Measurements from ENCODE around the gene TNFRSF8. TPM values are rescaled to one million over a fixed set of nuclear protein-coding genes. Genes with fewer than 3 reads are reported as not detected.

The TNFRSF8 gene
- total RNA-seq, 1 experiment from 2014 or later = 20.8 TPM

DNA sequence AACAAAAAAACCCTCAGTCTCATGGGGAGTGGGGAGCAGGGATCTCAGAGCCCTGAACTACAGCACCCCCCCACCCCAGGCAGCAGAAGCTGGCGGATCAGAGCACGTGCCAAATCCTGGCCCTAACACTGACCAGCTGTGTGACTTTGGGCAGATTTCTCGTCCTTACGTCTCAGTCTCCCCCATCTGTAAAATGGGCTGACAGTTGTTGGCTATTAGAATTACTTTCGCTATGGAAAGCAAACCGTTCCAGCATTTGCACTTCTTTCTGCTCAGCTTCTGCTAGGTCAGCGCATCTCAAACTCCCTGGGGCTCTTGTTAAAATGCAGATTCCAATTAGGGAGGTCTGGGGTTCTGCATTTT is 15.5 kb downstream of the TNFRSF8 start:
- ChIA-PET CTCF (interaction anchor here (1.0 to 3.6 kb wide), 22 partner anchors 10 to 240 kb away, joined by 3 to 57 read pairs (median 8); partner anchors contain the start of genes KIAA2013, MIIP and TNFRSF8), POLR2A (interaction anchor here (0.9 to 2.2 kb wide), 3 partner anchors 11 to 170 kb away, joined by 4 to 16 read pairs (median 4); no protein-coding TSS in a partner anchor)
- H3K4me1 Mint-ChIP-seq = peaks cover 38% of the 10 kb centered on the region

GRCh38 chr1:12078938-12079861 is 16.1 kb downstream of the TNFRSF8 start:
- POLR2A ChIA-PET = interaction anchor here (0.7 to 2.2 kb wide), 5 partner anchors 12 to 256 kb away, joined by 3 to 16 read pairs (median 4); partner anchors contain the start of gene MIIP
- ATAC-seq (peak; percentile 79), DNase-seq (ENCODE audit: low spot score) (peak; percentile 76)
- Mint-ChIP-seq H3K36me3 (peaks cover 25% of the 10 kb centered on the region), H3K27ac (peak overlapping the region; percentile 76), H3K4me3 (peak overlapping the region; percentile 54), H3K9me3 (peaks cover 13% of the 10 kb centered on the region; the same call in 1 of the 2 replicates), H3K27me3 (ENCODE audit: low read depth) (no peaks in the 10 kb centered on the region), H3K4me1 (peaks cover 38% of the 10 kb centered on the region)
- CTCF ChIA-PET = interaction anchor here (0.6 to 3.6 kb wide), 41 partner anchors 8 to 355 kb away, joined by 3 to 57 read pairs (median 5); partner anchors contain the start of genes KIAA2013, MFN2, MIIP and TNFRSF8
- TF ChIP-seq ZBTB43 (CRISPR knock-in tag; IDR thresholded peaks at IDR 0.05) (no peak), EMX1 (CRISPR knock-in tag; IDR thresholded peaks at IDR 0.05) (no peak), ZNF416 (CRISPR knock-in tag; IDR thresholded peaks at IDR 0.05) (no peak), TEAD1 (CRISPR knock-in tag; IDR thresholded peaks at IDR 0.05) (0 out of 2 replicates have a peak, but pooled peaks have one; percentile 59), SMAD4 (CRISPR knock-in tag; IDR thresholded peaks at IDR 0.05) (no peak), MYBL2 (CRISPR knock-in tag; IDR thresholded peaks at IDR 0.05) (no peak), OVOL2 (CRISPR knock-in tag; IDR thresholded peaks at IDR 0.05; ENCODE audit: borderline replicate concordance) (no peak), JAZF1 (CRISPR knock-in tag; IDR thresholded peaks at IDR 0.05) (no peak), ZNF317 (CRISPR knock-in tag; IDR thresholded peaks at IDR 0.05; ENCODE audit: borderline replicate concordance, low read depth) (no peak), GTF2I (CRISPR knock-in tag; conservative IDR thresholded peaks at IDR 0.05) (no peak; the same call in 1 of the 2 replicates)
- TF ChIP-seq, protein P1, sequence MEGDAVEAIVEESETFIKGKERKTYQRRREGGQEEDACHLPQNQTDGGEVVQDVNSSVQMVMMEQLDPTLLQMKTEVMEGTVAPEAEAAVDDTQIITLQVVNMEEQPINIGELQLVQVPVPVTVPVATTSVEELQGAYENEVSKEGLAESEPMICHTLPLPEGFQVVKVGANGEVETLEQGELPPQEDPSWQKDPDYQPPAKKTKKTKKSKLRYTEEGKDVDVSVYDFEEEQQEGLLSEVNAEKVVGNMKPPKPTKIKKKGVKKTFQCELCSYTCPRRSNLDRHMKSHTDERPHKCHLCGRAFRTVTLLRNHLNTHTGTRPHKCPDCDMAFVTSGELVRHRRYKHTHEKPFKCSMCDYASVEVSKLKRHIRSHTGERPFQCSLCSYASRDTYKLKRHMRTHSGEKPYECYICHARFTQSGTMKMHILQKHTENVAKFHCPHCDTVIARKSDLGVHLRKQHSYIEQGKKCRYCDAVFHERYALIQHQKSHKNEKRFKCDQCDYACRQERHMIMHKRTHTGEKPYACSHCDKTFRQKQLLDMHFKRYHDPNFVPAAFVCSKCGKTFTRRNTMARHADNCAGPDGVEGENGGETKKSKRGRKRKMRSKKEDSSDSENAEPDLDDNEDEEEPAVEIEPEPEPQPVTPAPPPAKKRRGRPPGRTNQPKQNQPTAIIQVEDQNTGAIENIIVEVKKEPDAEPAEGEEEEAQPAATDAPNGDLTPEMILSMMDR (IDR thresholded peaks at IDR 0.05) = 0 out of 2 replicates have a peak, but pooled peaks have one; percentile 39

More for the DNA sequence above, 15.5 kb downstream of the TNFRSF8 start:
- Mint-ChIP-seq H3K9me3 (peaks cover 13% of the 10 kb centered on the region; the same call in 1 of the 2 replicates), H3K27me3 (ENCODE audit: low read depth) (no peaks in the 10 kb centered on the region; the same call in 1 of the 2 replicates), H3K27ac (peak overlapping the region; percentile 76), H3K36me3 (peaks cover 23% of the 10 kb centered on the region), H3K4me3 (peak overlapping the region; percentile 54)
- TF ChIP-seq, protein P2, sequence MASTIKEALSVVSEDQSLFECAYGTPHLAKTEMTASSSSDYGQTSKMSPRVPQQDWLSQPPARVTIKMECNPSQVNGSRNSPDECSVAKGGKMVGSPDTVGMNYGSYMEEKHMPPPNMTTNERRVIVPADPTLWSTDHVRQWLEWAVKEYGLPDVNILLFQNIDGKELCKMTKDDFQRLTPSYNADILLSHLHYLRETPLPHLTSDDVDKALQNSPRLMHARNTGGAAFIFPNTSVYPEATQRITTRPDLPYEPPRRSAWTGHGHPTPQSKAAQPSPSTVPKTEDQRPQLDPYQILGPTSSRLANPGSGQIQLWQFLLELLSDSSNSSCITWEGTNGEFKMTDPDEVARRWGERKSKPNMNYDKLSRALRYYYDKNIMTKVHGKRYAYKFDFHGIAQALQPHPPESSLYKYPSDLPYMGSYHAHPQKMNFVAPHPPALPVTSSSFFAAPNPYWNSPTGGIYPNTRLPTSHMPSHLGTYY (CRISPR knock-in tag; IDR thresholded peaks at IDR 0.05) = peak; percentile 78; the same call in 1 of the 2 replicates
- TF ChIP-seq FOXK1 (CRISPR knock-in tag; IDR thresholded peaks at IDR 0.05) (no peak), ZNF671 (CRISPR knock-in tag; IDR thresholded peaks at IDR 0.05) (0 out of 2 replicates have a peak, but pooled peaks have one; percentile 32), MXD4 (CRISPR knock-in tag; IDR thresholded peaks at IDR 0.05; ENCODE audit: borderline replicate concordance) (0 out of 2 replicates have a peak, but pooled peaks have one; percentile 56), AR (CRISPR knock-in tag; IDR thresholded peaks at IDR 0.05) (peak; percentile 87; the same call in 1 of the 2 replicates), ATF1 (CRISPR knock-in tag; IDR thresholded peaks at IDR 0.05) (no peak), EMX1 (CRISPR knock-in tag; IDR thresholded peaks at IDR 0.05) (peak; percentile 75; the same call in 1 of the 2 replicates), ZNF121 (CRISPR knock-in tag; IDR thresholded peaks at IDR 0.05) (no peak), GTF2I (CRISPR knock-in tag; conservative IDR thresholded peaks at IDR 0.05) (peak; percentile 99), JAZF1 (CRISPR knock-in tag; IDR thresholded peaks at IDR 0.05) (no peak), SOX15 (CRISPR knock-in tag; IDR thresholded peaks at IDR 0.05) (no peak), USF1 (CRISPR knock-in tag; IDR thresholded peaks at IDR 0.05) (no peak), RORB (CRISPR knock-in tag; IDR thresholded peaks at IDR 0.05) (no peak), ZNF232 (CRISPR knock-in tag; IDR thresholded peaks at IDR 0.05) (no peak)
- TF ChIP-seq, protein P3, sequence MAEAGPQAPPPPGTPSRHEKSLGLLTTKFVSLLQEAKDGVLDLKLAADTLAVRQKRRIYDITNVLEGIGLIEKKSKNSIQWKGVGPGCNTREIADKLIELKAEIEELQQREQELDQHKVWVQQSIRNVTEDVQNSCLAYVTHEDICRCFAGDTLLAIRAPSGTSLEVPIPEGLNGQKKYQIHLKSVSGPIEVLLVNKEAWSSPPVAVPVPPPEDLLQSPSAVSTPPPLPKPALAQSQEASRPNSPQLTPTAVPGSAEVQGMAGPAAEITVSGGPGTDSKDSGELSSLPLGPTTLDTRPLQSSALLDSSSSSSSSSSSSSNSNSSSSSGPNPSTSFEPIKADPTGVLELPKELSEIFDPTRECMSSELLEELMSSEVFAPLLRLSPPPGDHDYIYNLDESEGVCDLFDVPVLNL (CRISPR knock-in tag; IDR thresholded peaks at IDR 0.05; ENCODE audit: borderline replicate concordance, low read depth) = no peak
- ATAC-seq = no peak
- no peak for DNase-seq (ENCODE audit: low spot score)
